Memory B cell (primary cell): ENCODE results near the gene SYT8.
A peak's percentile ranks its signal among the peaks of the same experiment; 100 is the strongest.

Source experiments
- ATAC-seq: fragments of 150-1000 bp; cut with Tn5 transposase; 2 replicates; pipeline ENCODE4 v1.10.0; 2021; ENCODE audit warnings: low read depth, mild to moderate bottlenecking, moderate library complexity
- DNase-seq, 2 donors: peaks; one replicate each; pipeline ENCODE4 v3.0.0; 2022; ENCODE audit warnings: low spot score in 2 of 2
- H3K27ac Mint-ChIP-seq: one replicate; pipeline ENCODE4 v1.8.0; 2022; ENCODE audit warnings: mild to moderate bottlenecking, moderate library complexity, mixed read lengths
- H3K27me3 Mint-ChIP-seq: one replicate; pipeline ENCODE4 v1.8.0; 2022; ENCODE audit warnings: mixed read lengths
- H3K36me3 Mint-ChIP-seq: one replicate; pipeline ENCODE4 v1.8.0; 2022; ENCODE audit warnings: mild to moderate bottlenecking, mixed read lengths
- H3K4me1 Mint-ChIP-seq: one replicate; pipeline ENCODE4 v1.8.0; 2022; ENCODE audit warnings: mixed read lengths
- H3K4me3 Mint-ChIP-seq: one replicate; pipeline ENCODE4 v1.8.0; 2022; ENCODE audit warnings: mild to moderate bottlenecking, moderate library complexity, mixed read lengths
- H3K9me3 Mint-ChIP-seq: one replicate; pipeline ENCODE4 v1.8.0; 2022; ENCODE audit warnings: mixed read lengths

The SYT8 gene

DNA sequence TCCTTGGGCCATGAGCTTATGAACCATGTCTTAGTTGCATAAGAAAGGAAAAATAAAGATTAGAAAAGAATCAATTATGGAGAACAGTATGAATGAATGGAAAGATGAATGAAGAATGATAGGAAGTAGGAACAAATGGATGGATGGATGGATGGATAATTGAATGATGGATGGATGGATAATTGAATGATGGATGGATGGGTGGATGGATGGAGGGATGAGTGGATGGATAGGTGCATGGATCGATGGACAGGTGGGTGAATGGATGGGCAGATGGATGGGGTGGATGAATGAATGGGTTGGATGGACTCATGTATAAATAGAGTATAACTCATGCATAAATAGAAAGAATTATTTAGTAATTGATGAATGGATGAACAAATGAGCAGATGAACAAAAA, 25.3 kb downstream of the SYT8 start:
- Mint-ChIP-seq H3K4me1 (peaks cover 28% of the 10 kb centered on the region), H3K27me3 (no peaks in the 10 kb centered on the region), H3K36me3 (peaks cover 2% of the 10 kb centered on the region), H3K9me3 (no peaks in the 10 kb centered on the region), H3K4me3 (no peak overlapping the region), H3K27ac (no peak overlapping the region)
- ATAC-seq, result no peak
- DNase-seq, result no peak

- no peaks in the 10 kb centered on the region for H3K9me3 Mint-ChIP-seq
- H3K4me3 Mint-ChIP-seq, result no peak overlapping the region
- DNase-seq, result no peak
- no peak for ATAC-seq
- H3K36me3 Mint-ChIP-seq, result peaks cover 5% of the 10 kb centered on the region
- H3K4me1 Mint-ChIP-seq, result peaks cover 30% of the 10 kb centered on the region
- no peak overlapping the region for H3K27ac Mint-ChIP-seq
- H3K27me3 Mint-ChIP-seq, result no peaks in the 10 kb centered on the region
Observed at GRCh38 chr11:1861435-1862411, 26.9 kb downstream of the SYT8 start.

DNA sequence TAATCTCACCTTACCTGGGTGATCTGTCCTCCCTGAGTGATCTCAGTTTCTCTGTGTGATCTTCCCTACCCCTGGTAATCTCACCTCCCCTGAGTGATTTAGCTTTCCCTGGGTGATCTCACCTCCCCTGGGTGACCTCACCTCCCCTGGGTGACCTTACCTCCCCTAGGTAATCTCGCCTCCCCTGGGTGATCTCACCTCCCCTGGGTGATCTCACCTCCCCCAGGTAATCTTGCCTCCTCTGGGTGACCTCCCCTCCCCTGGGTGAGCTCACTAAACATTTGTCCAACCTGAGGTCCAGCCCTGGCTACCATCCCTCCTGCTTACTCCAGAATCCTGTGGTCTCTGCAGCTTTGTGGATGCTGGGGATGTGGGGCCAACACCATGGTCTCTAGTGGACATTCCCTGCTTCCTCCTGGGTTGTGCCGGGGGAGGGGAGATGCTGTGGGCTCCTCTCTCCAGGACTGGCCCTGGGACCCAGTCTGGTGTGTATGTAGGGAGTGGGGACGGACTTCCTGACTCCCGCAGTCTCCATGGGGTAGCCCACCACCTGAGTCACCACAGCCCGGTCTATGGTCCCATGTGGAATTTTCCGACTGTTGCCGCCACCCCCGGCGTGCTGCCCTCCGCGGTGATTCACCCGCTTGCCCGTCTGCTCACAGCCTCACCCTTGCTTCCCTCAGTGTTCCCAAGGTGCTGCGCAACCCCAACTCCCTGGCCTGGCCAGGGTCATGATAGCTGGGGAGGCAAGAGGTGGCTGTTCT, 28.0 kb downstream of the SYT8 start:
- no peaks in the 10 kb centered on the region for H3K9me3 Mint-ChIP-seq
- H3K4me1 Mint-ChIP-seq, result peaks cover 34% of the 10 kb centered on the region
- H3K4me3 Mint-ChIP-seq, result no peak overlapping the region
- DNase-seq, result no peak
- ATAC-seq, result no peak
- peaks cover 5% of the 10 kb centered on the region for H3K36me3 Mint-ChIP-seq
- H3K27ac Mint-ChIP-seq, result peak overlapping the region; percentile 15
- no peaks in the 10 kb centered on the region for H3K27me3 Mint-ChIP-seq

DNA sequence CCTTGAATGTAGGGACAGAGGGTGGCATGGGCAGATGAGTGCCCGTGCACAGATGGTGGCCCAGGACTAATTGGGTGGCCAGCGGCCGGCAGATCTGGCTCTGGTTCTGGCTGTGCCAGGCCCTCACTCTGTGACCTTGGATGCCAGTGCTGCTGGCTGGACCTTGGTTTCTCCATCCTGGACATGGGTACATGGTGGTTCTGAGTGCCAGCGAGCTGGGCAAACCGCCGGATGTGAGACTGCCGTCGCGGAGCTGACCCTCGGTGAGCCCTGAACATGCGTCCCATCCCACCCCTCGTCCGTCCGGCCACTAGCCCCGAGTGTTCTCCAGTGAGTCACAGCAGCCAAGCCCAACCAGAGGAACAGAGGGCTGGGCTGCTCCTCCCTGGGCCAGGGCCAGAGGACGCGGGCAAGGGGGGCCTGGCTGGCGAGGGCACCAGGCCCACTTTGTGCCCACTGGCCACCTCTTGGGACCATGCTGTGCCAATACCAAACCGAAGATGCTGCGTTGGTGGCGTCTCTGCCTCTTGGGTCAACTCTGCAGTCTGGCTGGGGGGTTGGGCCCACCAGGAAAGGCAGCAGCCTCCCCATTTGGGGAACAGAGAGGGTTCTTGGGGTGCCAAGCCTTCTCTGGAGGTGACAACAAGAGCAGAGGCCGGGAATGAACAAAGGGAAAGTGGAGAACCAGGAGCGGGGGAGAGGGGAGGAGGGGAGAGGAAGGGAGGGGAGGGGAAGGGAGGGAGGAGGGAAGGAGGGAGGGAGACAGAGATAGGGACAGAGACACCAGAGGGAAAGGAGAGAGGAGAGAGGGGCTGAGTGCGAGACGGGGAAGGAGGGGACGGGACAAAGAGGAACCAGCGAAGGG, 28.8 kb downstream of the SYT8 start:
- Mint-ChIP-seq H3K4me3 (no peak overlapping the region), H3K4me1 (peaks cover 37% of the 10 kb centered on the region), H3K9me3 (no peaks in the 10 kb centered on the region), H3K27ac (no peak overlapping the region), H3K36me3 (peaks cover 5% of the 10 kb centered on the region), H3K27me3 (no peaks in the 10 kb centered on the region)
- DNase-seq, result no peak
- ATAC-seq, result no peak

DNA sequence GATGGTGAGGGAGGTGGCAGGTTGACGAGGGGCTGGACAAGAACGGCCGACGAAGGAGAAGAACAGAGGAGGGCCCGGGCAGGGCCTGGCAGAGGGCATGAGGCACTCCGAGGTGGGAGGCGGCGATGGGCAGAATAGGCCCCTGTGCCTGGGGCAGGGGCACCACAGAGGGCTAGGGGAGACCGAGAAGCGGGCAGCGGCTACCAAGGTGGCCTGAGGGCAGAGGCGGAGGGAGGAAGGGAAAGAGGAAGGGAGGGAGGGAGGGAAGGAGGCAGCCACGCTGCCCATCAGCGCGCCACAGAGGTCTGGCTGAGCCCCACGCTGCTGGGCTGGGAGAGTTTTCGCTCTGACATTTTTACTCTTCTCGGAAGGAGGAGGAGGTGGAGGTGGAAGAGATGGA, 29.4 kb downstream of the SYT8 start:
- DNase-seq (no peak), ATAC-seq (no peak)
- H3K4me1 Mint-ChIP-seq, result peaks cover 40% of the 10 kb centered on the region

GRCh38 chr11:1864831-1865665, 30.3 kb downstream of the SYT8 start:
- Mint-ChIP-seq H3K27me3 (no peaks in the 10 kb centered on the region), H3K9me3 (no peaks in the 10 kb centered on the region), H3K4me1 (peaks cover 44% of the 10 kb centered on the region), H3K4me3 (peak overlapping the region; percentile 46), H3K36me3 (peaks cover 10% of the 10 kb centered on the region), H3K27ac (peak overlapping the region; percentile 53)
- no peak for DNase-seq
- ATAC-seq, result no peak

More for the DNA sequence above, 29.4 kb downstream of the SYT8 start:
- no peaks in the 10 kb centered on the region for H3K9me3 Mint-ChIP-seq
- no peak overlapping the region for H3K4me3 Mint-ChIP-seq
- peaks cover 10% of the 10 kb centered on the region for H3K36me3 Mint-ChIP-seq
- no peaks in the 10 kb centered on the region for H3K27me3 Mint-ChIP-seq
- no peak overlapping the region for H3K27ac Mint-ChIP-seq

- Mint-ChIP-seq H3K9me3 (no peaks in the 10 kb centered on the region), H3K4me3 (no peak overlapping the region), H3K27me3 (no peaks in the 10 kb centered on the region), H3K36me3 (peaks cover 10% of the 10 kb centered on the region), H3K4me1 (peaks cover 53% of the 10 kb centered on the region), H3K27ac (no peak overlapping the region)
- ATAC-seq (no peak), DNase-seq (no peak)
Observed at GRCh38 chr11:1866226-1866625, 31.4 kb downstream of the SYT8 start.

DNA sequence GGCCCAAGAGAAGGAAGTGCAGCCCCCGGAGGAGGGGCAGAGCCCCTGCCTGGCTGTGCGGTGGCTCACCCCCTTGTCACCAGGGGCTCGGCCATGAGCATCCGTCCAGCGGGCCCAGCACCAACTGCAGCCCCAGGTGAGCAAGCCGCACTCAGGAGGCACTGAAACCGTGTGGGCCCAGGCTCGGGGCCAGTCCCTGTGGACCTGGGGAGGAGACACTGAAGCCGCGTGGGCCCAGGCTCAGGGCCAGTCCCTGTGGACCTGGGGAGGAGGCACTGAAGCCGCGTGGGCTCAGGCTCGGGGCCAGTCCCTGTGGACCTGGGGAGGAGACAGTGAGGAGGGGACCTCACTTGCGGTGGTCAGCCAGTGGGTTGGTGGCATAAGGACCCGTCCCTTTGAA, 32.0 kb downstream of the SYT8 start:
- Mint-ChIP-seq H3K36me3 (peaks cover 10% of the 10 kb centered on the region), H3K4me1 (peaks cover 57% of the 10 kb centered on the region), H3K27ac (peak overlapping the region; percentile 17), H3K9me3 (no peaks in the 10 kb centered on the region), H3K27me3 (no peaks in the 10 kb centered on the region), H3K4me3 (no peak overlapping the region)
- no peak for DNase-seq
- no peak for ATAC-seq

- Mint-ChIP-seq H3K27me3 (no peaks in the 10 kb centered on the region), H3K9me3 (no peaks in the 10 kb centered on the region), H3K27ac (no peak overlapping the region), H3K36me3 (peaks cover 10% of the 10 kb centered on the region), H3K4me3 (no peak overlapping the region), H3K4me1 (peaks cover 62% of the 10 kb centered on the region)
- DNase-seq (no peak), ATAC-seq (no peak)
Observed at GRCh38 chr11:1867381-1867780, 32.6 kb downstream of the SYT8 start.

DNA sequence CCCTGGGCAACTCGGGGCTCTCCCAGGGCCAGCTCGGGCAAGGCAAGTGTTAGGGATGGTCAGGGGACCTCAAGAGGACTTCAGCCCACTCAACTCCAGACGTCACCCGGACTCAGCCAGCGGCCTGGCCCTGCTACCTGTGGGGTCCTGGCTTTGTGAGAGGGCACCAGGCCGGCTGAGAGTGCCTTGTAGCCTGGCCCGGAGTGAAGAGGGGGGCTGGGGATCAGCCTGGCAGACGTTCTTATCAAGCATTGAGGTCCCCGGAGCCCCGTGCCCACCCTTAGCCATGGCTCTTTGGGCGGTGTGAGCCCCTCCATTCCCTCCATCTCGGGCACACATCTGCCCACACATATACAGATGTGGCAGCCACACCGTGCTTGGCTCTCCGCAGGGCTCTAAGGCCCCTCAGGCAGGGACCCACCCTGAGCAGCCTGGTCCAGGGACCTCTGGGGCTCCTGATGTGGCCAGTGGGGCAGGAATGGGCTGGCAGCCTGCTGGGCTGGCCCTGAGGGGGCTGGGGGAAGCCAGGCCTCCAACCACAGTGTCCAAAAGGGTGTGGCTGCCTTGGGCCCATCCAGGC, 33.4 kb downstream of the SYT8 start:
- Mint-ChIP-seq H3K27ac (peak overlapping the region; percentile 91), H3K9me3 (no peaks in the 10 kb centered on the region), H3K4me3 (no peak overlapping the region), H3K36me3 (peaks cover 10% of the 10 kb centered on the region), H3K4me1 (peaks cover 61% of the 10 kb centered on the region), H3K27me3 (no peaks in the 10 kb centered on the region)
- ATAC-seq (no peak), DNase-seq (no peak)

DNA sequence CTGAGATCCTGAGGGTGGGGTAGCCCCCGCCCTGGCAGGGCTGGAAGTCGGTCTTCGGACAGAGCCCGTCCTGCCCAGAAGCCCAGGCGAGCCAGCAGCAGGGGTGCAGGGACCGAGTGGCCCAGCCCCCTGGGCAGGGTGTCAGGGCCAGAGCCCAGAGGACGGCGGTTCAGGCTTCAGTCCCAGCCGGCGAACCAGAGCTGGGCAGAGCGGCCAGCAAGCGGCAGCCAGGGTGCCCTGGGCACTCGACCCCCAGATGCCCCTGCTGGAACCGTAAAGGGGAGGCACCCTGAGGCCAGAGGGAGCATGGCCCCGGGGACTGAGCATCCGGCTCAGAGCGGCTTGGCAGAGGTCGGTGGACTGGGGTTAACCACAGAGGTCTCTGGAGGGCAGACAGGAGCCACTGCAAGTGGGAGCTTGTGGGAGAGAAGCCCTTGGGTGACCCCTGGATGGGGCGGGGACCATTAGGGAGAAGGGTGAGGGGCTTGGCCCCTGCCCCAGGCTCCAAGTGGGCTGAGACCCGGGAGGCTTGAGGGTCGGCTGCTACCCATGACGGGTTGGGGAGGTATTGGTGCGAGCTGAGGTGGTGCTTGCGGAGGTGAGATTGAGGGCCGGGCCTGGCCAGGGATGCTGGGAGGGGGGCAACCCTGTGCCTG, 34.0 kb downstream of the SYT8 start:
- Mint-ChIP-seq H3K27me3 (no peaks in the 10 kb centered on the region), H3K4me1 (peaks cover 64% of the 10 kb centered on the region), H3K9me3 (no peaks in the 10 kb centered on the region), H3K4me3 (peak overlapping the region; percentile 54), H3K27ac (peak overlapping the region; percentile 91), H3K36me3 (peaks cover 11% of the 10 kb centered on the region)
- DNase-seq, result no peak
- ATAC-seq, result peak; percentile 68

- H3K27ac Mint-ChIP-seq, result peak overlapping the region; percentile 91
- peak overlapping the region; percentile 54 for H3K4me3 Mint-ChIP-seq
- H3K27me3 Mint-ChIP-seq, result no peaks in the 10 kb centered on the region
- ATAC-seq (no peak), DNase-seq (no peak)
- H3K4me1 Mint-ChIP-seq, result peaks cover 59% of the 10 kb centered on the region
- H3K36me3 Mint-ChIP-seq, result peaks cover 11% of the 10 kb centered on the region
- no peaks in the 10 kb centered on the region for H3K9me3 Mint-ChIP-seq
Observed at GRCh38 chr11:1869427-1870325, 34.9 kb downstream of the SYT8 start.
